Neuronal stem cell (in vitro differentiated cells): ENCODE data around the gene PRCD.
"Not testable (repeated sequence)": the region's sequence is repeated elsewhere in the genome, so short reads cannot be mapped to it uniquely, and the experiment has no call there.

Source experiments
- DNase-seq: peaks from one replicate; pipeline ENCODE4 v3.0.0-alpha.2; 2013; ENCODE audit warnings: low spot score
- H2AFZ ChIP-seq: one replicate; pipeline ENCODE4 v1.6.1; 2013; ENCODE audit warnings: mild to moderate bottlenecking, low read length, inconsistent platforms
- H2AK5ac ChIP-seq: 2 replicates; pipeline ENCODE4 v1.6.1; 2013; ENCODE audit warnings: low read depth, mild to moderate bottlenecking, inconsistent platforms, low read length, moderate library complexity, mixed read lengths
- H2BK120ac ChIP-seq: 2 replicates; pipeline ENCODE4 v1.6.1; 2013; ENCODE audit warnings: low read depth, mild to moderate bottlenecking, inconsistent platforms, low read length, moderate library complexity, mixed read lengths
- H2BK12ac ChIP-seq: one replicate; pipeline ENCODE4 v1.6.1; 2013; ENCODE audit warnings: low read length, inconsistent platforms
- H2BK15ac ChIP-seq: 2 replicates; pipeline ENCODE4 v1.6.1; 2013; ENCODE audit warnings: mild to moderate bottlenecking, low read length, inconsistent platforms, mixed read lengths
- H2BK5ac ChIP-seq: one replicate; pipeline ENCODE4 v1.6.1; 2013; ENCODE audit warnings: inconsistent platforms, mild to moderate bottlenecking, low read length, moderate library complexity
- H3K14ac ChIP-seq: one replicate; pipeline ENCODE4 v1.6.1; 2013; ENCODE audit warnings: low read length, inconsistent platforms
- H3K18ac ChIP-seq: 2 replicates; pipeline ENCODE4 v1.6.1; 2013; ENCODE audit warnings: low read length, inconsistent platforms
- H3K23ac ChIP-seq: 2 replicates; pipeline ENCODE4 v1.6.1; 2013; ENCODE audit warnings: low read depth, mild to moderate bottlenecking, mixed read lengths, low read length, inconsistent platforms; ENCODE audit not compliant: poor library complexity
- H3K27ac ChIP-seq: replicated peaks from 3 replicates; pipeline ENCODE4 v1.5.1; 2013; ENCODE audit warnings: low read length, inconsistent platforms
- H3K27me3 ChIP-seq, 3 experiments: 2 replicates each; pipeline ENCODE4 v1.6.1; 2013; ENCODE audit warnings: low read length in 3 of 3, mild to moderate bottlenecking in 2 of 3, inconsistent platforms in 1 of 3, low read depth in 1 of 3, mixed read lengths in 1 of 3, moderate library complexity in 1 of 3; ENCODE audit not compliant: control insufficient read depth in 3 of 3, insufficient read depth in 3 of 3
- H3K36me3 ChIP-seq, 2 donors: replicated peaks in 1 of 2; 2 replicates each; pipeline ENCODE4 v1.6.1; 2013; ENCODE audit warnings: low read length in 2 of 2; ENCODE audit not compliant: control insufficient read depth in 2 of 2, insufficient read depth in 2 of 2
- H3K4ac ChIP-seq: 2 replicates; pipeline ENCODE4 v1.6.1; 2013; ENCODE audit warnings: inconsistent platforms, mild to moderate bottlenecking, low read length, moderate library complexity
- H3K4me1 ChIP-seq, 2 donors: 1 replicate in 1 of 2; 2 replicates in 1 of 2; pipeline ENCODE4 v1.6.1; 2013; ENCODE audit warnings: low read length in 2 of 2, low read depth in 1 of 2; ENCODE audit not compliant: control insufficient read depth in 2 of 2, insufficient read depth in 1 of 2
- H3K4me2 ChIP-seq: one replicate; pipeline ENCODE4 v1.6.1; 2013; ENCODE audit warnings: mild to moderate bottlenecking, low read length, inconsistent platforms; ENCODE audit not compliant: insufficient read depth, poor library complexity, severe bottlenecking
- H3K4me3 ChIP-seq, 2 donors: 2 replicates each; pipeline ENCODE4 v1.5.1; 2013; ENCODE audit warnings: low read length in 2 of 2, mild to moderate bottlenecking in 2 of 2, inconsistent platforms in 1 of 2, moderate library complexity in 1 of 2
- H3K79me1 ChIP-seq: one replicate; pipeline ENCODE4 v1.6.1; 2013; ENCODE audit warnings: low read depth, mild to moderate bottlenecking, inconsistent platforms, low read length, moderate library complexity
- H3K9ac ChIP-seq: one replicate; pipeline ENCODE4 v1.6.1; 2013; ENCODE audit warnings: mild to moderate bottlenecking, low read depth, low read length, inconsistent platforms; ENCODE audit not compliant: poor library complexity
- H3K9me3 ChIP-seq, 2 donors: replicated peaks in 1 of 2; 2 replicates each; pipeline versions ENCODE3 to v1.6.1; 2013; ENCODE audit warnings: low read length in 2 of 2, mild to moderate bottlenecking in 2 of 2, inconsistent platforms in 1 of 2, low read depth in 1 of 2, mixed read lengths in 1 of 2, moderate library complexity in 1 of 2; ENCODE audit not compliant: control insufficient read depth in 2 of 2, insufficient read depth in 1 of 2
- H4K8ac ChIP-seq: one replicate; pipeline ENCODE4 v1.6.1; 2013; ENCODE audit warnings: low read depth, mild to moderate bottlenecking, inconsistent platforms, low read length, moderate library complexity
- H4K91ac ChIP-seq: one replicate; pipeline ENCODE4 v1.6.1; 2013; ENCODE audit warnings: low read length, low read depth, mild to moderate bottlenecking, inconsistent platforms; ENCODE audit not compliant: poor library complexity
- WGBS, 2 donors: extraction: QIAGEN DNeasy Blood & Tissue Kit; methylation state at CpG; one replicate each; pipeline ENCODE4 v1.1.7; 2013; ENCODE audit warnings: missing lambda C conversion rate in 2 of 2, mixed read lengths in 1 of 2; ENCODE audit not compliant: insufficient read length in 2 of 2, insufficient replicate concordance in 1 of 2; ENCODE audit errors: extremely low coverage in 2 of 2; 5-methylcytosine and 5-hydroxymethylcytosine counted together

PRCD gene

GRCh38 chr17:76511668-76512365 is 28.0 kb upstream of the PRCD start:
- Histone ChIP-seq H3K23ac (no peak overlapping the region), H3K14ac (no peak overlapping the region), H2AK5ac (no peak overlapping the region), H3K9me3 (no peaks in the 10 kb centered on the region), H2BK5ac (no peak overlapping the region), H3K18ac (no peak overlapping the region), H2BK120ac (no peak overlapping the region), H2BK12ac (no peak overlapping the region), H2BK15ac (no peak overlapping the region), H3K79me1 (no peaks in the 10 kb centered on the region), H3K4me3 (no peak overlapping the region), H2AFZ (no peak overlapping the region), H3K27me3 (peaks cover 0 to 30% (median 3%) of the 10 kb centered on the region in 3 experiments), H3K9ac (no peak overlapping the region), H3K36me3 (no peaks in the 10 kb centered on the region), H4K91ac (no peak overlapping the region), H3K4ac (no peak overlapping the region), H4K8ac (no peak overlapping the region), H3K4me2 (no peak overlapping the region), H3K4me1 (peaks cover 1 to 3% of the 10 kb centered on the region in 2 donors), H3K27ac (no peak overlapping the region)
- DNase-seq, result no peak
- WGBS, 2 donors, result no CpG with 5 or more reads among the region's 13 CpGs

- no peak overlapping the region for H3K4me2 ChIP-seq
- H3K9ac ChIP-seq, result no peak overlapping the region
- no peak for DNase-seq
- H3K27me3 ChIP-seq, result peaks cover 0 to 22% (median 2%) of the 10 kb centered on the region in 3 experiments
- WGBS, 2 donors, result no CpG with 5 or more reads among the region's 22 CpGs
- no peak overlapping the region for H3K27ac ChIP-seq
- H3K4ac ChIP-seq, result no peak overlapping the region
- no peak overlapping the region for H2BK5ac ChIP-seq
- H2AK5ac ChIP-seq, result no peak overlapping the region
- H4K91ac ChIP-seq, result no peak overlapping the region
- no peak overlapping the region for H2AFZ ChIP-seq
- no peak overlapping the region for H3K4me3 ChIP-seq
- no peaks in the 10 kb centered on the region for H3K79me1 ChIP-seq
- H2BK15ac ChIP-seq, result no peak overlapping the region
- no peak overlapping the region for H3K14ac ChIP-seq
- no peak overlapping the region for H3K23ac ChIP-seq
- H4K8ac ChIP-seq, result no peak overlapping the region
- H2BK120ac ChIP-seq, result no peak overlapping the region
- H3K9me3 ChIP-seq, result no peaks in the 10 kb centered on the region
- no peaks in the 10 kb centered on the region for H3K36me3 ChIP-seq
- H2BK12ac ChIP-seq, result no peak overlapping the region
- H3K18ac ChIP-seq, result no peak overlapping the region
- H3K4me1 ChIP-seq, result peaks cover 1 to 3% of the 10 kb centered on the region in 2 donors
Measured at GRCh38 chr17:76512366-76513305, 27.2 kb upstream of the PRCD start.

GRCh38 chr17:76513306-76513692 is 26.5 kb upstream of the PRCD start:
- Histone ChIP-seq H3K4me3 (no peak overlapping the region), H3K9me3 (no peaks in the 10 kb centered on the region), H4K91ac (no peak overlapping the region), H3K4me1 (peaks cover 1 to 3% of the 10 kb centered on the region in 2 donors), H3K79me1 (no peaks in the 10 kb centered on the region), H2AFZ (no peak overlapping the region), H3K36me3 (no peaks in the 10 kb centered on the region), H2BK5ac (no peak overlapping the region), H4K8ac (no peak overlapping the region), H2BK15ac (no peak overlapping the region), H3K9ac (no peak overlapping the region), H3K4me2 (no peak overlapping the region), H2AK5ac (no peak overlapping the region), H3K4ac (no peak overlapping the region), H2BK12ac (no peak overlapping the region), H2BK120ac (no peak overlapping the region), H3K23ac (no peak overlapping the region), H3K27me3 (peaks cover 0 to 20% (median 0%) of the 10 kb centered on the region in 3 experiments), H3K18ac (no peak overlapping the region), H3K14ac (no peak overlapping the region), H3K27ac (no peak overlapping the region)
- no peak for DNase-seq
- no CpG with 5 or more reads among the region's 6 CpGs for WGBS, 2 donors

- no CpG with 5 or more reads among the region's 6 CpGs for WGBS, 2 donors
- not testable (repeated sequence) for H3K23ac ChIP-seq, H3K9me3 ChIP-seq, H4K8ac ChIP-seq, H3K27ac ChIP-seq, H3K18ac ChIP-seq, H3K4me2 ChIP-seq, H3K4me1 ChIP-seq, H2BK5ac ChIP-seq, H4K91ac ChIP-seq, H2AK5ac ChIP-seq, H2AFZ ChIP-seq, H3K4ac ChIP-seq, H2BK12ac ChIP-seq, H3K9ac ChIP-seq, H3K4me3 ChIP-seq, H3K14ac ChIP-seq, H2BK15ac ChIP-seq, H3K36me3 ChIP-seq, H2BK120ac ChIP-seq, DNase-seq, H3K79me1 ChIP-seq
- peaks cover 0 to 20% (median 0%) of the 10 kb centered on the region in 3 experiments for H3K27me3 ChIP-seq
Measured at GRCh38 chr17:76514355-76514754, 25.5 kb upstream of the PRCD start.
